HG03159 (cell line): ENCODE measurements around the gene NCK2.

ENCODE experiments used
- ATAC-seq: cut with Tn5 transposase; IDR thresholded peaks from one replicate; pipeline ENCODE4 v1.9.1; 2021; ENCODE audit warnings: mild to moderate bottlenecking, moderate library complexity; ENCODE audit not compliant: unreplicated experiment

NCK2 gene

DNA sequence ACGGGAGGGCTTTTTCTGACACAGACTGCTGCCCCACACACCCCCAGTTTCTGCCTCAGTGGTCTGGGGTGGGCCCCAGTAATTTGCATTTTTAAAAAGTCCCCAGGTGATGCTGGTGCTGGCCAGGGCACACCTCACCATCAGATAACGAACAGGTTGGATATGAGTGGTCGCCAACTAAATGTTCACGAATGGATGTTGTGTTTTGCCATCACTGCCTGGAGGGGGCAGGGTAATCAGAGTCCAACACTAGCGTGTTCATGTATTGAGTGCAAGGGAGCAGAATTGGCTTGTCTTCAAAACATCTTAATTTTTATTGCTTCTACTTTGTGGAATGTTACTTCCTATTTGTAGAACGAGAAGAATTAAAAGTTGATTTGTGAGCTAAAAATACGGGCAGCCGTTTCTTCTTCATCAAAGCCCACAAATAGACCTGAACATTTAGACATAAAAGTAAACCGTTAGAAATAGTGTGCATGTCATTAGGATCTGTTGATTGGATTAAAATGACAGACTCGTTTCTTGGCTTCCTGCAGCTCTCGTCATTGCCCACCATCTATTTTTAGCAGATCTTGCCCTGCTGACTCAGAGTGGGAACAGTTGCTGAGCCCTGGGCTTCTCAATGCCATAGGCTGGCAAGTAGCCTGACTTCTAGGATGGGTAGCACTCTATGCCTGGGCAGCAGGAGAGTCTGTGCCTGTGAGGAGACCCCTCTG lies 45.2 kb downstream of the NCK2 start:
- peak; percentile 60 for ATAC-seq

DNA sequence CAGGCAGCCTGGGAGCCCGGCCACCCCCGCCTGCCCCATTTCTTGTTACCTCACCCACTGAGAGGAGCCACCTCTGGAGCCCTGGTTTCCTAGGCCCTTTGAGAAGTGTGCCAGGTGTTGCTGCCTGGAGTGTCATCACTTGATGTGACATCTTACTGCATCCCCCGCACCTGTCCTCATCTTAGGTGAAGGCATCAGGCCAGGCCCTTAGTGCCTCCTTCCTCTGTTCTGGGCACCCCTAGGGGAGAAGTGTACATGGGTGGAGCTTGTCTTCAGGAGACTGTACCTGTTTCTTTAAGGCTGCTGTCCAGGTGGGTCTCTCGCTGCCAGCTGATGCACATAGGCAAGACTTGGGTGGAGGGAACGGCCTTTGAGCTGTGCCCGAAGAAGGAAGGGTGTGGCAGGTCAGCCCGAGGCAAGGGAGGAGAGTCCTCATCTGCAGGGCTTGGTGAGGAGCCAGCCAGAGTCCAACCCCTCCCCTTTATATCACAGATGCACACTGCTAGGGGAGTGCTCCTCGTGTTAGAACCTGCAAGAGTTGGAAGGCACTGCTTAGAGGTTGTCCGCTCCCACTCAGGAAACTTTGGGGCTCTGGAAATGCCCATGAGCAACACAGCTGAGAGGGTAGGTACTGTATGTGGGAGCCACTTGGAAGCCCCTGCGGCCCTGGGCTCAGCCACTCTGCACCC lies 45.9 kb downstream of the NCK2 start:
- peak; percentile 20 for ATAC-seq

DNA sequence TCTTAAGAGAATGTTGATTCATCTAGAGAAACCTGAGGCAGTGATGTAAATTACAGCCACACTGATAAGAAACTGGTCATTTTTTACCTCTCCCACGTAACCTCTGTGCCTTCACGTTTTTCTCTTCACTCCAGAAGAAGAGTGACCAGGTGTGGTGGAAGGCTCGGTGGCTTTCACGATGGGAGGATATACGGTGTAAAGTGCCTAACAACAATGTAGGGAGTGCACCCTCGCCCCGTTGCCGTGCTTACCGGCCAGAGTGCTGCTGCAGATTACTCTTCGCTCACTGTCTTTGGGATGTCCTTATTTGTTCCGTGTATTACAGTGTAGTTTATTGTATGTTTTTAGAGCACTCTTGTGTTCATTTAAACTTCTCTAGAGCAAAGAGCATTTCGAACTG lies 46.5 kb downstream of the NCK2 start:
- no peak for ATAC-seq

DNA sequence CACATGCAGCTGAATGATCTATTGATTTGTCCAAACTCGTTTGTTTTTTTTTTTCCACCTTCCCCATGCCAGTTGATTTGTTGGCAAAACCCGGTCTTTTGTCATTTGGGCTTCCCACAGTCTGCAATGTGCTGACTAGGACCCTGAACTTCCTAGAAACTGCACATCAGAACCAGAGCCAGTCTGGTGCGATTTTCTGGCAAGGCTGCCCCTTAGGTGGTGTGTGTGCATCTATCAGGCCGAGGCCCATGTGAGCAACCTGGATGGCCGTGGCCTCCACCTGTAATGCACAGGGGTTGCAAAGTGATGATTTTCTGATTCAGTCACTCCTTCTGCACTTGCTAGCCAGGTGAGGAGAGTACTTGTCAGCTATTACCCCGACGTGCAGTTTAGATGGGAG lies 47.8 kb downstream of the NCK2 start:
- ATAC-seq = no peak

DNA sequence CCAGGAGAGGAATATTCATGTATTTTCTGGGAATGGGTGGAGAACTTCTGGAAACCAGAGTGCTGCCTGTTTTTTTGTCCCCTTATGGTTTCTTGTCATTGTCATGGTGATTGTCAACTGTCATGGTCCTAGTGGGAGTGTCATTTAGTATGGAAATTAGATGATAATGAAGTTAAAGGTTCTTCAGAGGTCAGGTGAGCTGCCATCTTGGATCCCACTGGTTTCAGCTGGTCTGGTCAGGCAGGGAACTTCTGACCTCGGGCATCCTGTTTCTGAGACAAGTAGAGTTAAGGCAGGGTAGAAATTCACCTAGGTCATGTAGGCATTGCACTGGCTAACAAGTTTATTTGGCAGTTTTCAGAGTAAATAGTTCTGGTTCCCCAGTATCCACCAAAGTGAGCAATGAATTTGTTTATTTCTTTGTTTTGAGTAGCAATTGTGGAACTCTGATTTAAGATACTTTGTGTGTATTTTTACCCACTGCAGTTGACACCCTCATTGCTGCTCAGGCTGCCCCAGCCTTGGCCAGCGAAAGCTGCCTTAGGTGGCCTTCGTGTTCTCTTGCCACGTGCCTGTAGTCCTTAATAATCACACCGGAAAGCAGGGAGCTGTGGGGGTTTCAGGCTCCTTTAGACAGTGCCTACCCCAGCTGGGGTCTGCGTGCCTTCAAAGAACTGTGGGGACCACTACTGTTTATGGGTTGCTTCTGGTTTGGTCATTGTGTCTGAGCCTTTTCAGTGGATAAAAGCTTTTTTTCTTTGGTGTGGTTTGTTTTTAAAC lies 48.7 kb downstream of the NCK2 start:
- ATAC-seq = no peak

- ATAC-seq = no peak
Measured at GRCh38 chr2:105794926-105795574, 50.3 kb downstream of the NCK2 start.

- ATAC-seq = no peak
Measured at GRCh38 chr2:105795575-105795934, 50.8 kb downstream of the NCK2 start.

- no peak for ATAC-seq
Measured at GRCh38 chr2:105796131-105796638, 51.5 kb downstream of the NCK2 start.

DNA sequence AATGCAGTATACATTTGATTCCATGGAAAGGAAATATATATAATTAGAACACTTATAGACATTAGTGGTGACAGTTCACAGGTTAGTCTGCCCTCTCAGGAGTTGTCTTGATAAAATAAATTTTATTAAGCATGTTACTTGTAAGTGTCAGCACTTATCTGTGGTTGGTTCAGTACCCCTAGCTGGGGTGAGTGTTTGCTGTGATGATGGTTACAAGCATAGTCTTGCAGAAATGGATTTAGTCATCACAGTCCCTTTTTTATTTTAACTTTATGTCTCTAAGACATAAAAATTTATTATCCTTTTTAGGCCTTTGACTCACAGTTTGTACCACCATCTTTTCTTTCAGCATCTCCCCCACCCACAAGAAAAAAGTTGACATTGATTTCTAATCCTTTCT lies 52.1 kb downstream of the NCK2 start:
- no peak for ATAC-seq

DNA sequence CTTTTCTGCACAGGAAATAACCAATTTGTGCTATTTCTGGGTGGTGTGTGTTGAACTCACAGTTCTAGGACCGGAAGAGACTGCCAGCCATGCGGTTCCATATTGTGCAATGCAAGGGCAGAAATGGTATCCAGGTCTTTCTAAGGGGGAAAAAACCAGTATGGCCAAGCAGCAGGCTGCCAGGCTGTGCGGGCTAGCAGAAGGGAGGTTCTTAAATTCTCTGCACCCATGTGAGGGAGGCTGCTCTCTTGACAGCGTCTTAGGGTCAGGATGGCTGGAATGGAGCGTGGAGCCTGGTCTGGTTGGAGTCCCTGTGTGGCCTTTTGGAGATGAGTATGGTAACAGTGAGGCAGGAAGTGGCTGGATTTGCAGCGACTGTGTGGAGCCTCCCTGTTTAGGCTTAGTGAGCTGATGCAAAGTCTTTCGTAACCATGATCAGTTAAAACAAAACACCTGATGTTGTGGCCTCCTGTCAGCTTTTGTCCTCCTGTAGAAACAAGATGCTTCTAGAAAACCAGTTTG lies 52.6 kb downstream of the NCK2 start:
- ATAC-seq = peak; percentile 40

- ATAC-seq = peak; percentile 16
Measured at GRCh38 chr2:105798595-105798994, 53.9 kb downstream of the NCK2 start.

DNA sequence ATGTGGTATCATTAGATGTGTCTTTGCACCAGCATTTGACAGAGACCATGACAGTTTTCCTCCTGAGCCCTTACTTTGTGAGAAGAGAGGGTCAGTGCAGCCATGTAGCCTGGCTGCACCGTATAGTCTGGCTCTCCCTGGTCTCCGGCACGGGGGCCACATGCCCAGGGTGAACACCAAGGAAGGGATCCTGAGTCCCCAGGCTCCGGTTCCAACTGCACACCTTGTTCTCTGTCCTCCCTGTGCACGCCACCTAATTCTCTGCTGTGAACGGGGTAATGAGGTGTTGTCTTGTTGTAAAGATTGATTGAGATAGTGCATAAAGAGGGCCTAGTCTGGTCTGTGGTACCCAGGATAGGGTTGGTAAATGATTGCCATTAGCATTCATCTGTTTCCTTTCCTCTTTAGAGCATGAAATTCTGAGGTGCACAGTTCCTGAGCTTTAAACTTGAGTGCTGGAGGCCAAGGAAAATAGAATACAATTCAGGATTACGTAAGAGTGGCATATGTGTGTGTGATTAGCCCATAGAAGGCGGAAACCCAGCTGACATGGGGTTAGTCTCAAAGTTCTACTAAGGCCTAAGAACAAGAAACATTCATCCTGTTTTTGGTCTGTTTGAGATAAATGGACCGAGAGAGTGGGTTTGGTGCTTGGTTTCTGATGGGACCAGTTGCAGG lies 55.5 kb downstream of the NCK2 start:
- ATAC-seq = no peak

DNA sequence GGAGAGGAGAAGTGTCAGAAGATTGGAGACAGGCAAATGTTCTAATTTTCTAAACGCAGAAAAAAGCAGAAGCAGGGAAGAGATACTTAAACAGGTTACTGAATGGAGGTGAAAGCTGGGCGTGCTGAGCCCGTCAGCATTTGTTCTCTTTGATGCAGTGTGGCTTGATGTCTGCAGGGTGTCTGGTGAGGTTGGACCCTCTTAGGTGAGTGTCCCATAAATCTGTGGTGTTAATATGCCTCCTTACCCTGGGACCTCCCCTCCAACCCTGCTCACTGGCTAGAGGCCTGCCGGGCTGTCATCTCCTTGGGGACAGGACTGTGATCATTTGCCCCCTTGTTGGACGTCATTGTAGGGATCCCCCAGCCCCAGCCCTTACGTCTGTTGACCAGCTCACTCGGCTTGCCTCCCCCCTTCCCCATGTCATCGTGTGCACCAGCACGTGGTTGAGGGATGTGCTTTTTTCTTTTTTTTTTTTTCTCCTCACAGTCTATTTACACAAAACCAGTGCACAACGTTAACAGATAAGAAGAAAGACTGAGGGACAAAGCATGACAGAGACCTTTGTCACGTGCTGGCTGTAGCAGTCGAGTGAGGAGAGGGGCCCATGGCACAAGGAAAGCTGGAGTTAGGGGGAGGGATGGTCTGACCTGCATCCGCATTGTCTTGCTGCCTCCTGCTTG lies 56.4 kb downstream of the NCK2 start:
- ATAC-seq = no peak

DNA sequence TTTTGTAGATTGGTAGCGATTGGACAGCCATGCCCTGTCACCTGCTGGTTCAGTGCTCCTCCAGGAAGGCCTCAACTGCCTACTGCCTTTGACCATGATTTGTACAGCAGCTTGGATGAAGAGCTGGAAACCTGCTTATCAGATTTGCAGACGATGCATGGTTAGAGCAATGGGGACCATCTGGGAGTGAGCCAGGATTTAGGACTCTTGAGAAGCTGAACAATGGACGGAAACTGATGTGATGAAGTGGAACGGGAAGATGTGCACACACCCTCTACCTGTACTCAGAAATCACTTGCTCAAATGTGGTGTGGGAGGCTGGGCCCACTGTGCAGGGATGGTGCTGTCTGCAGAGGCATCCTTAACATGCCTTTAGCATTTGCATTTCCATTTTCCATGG lies 57.2 kb downstream of the NCK2 start:
- ATAC-seq = no peak

GRCh38 chr2:105802587-105802986 lies 57.9 kb downstream of the NCK2 start:
- ATAC-seq = peak; percentile 55

- peak; percentile 33 for ATAC-seq
Measured at GRCh38 chr2:105803337-105803736, 58.6 kb downstream of the NCK2 start.

GRCh38 chr2:105803773-105804172 lies 59.1 kb downstream of the NCK2 start:
- no peak for ATAC-seq

DNA sequence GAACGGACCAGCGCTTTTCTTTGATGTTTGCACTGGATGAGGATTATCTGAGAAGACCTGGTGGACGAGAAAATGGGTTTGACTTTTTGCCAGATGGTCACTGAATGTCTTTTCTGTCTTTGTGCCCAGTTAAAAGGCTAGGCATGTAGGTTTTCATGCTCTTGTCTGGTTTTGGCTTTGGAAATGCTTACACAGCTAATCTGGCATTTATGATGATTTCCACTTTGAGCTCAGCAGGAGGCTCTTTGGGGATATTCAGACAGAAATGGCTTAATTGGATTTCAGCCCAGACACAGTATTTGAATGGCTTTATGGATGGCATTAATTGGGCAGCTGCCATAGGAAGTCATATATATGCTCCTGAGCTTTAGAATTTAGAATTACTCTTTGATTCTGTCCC lies 59.6 kb downstream of the NCK2 start:
- ATAC-seq = no peak

DNA sequence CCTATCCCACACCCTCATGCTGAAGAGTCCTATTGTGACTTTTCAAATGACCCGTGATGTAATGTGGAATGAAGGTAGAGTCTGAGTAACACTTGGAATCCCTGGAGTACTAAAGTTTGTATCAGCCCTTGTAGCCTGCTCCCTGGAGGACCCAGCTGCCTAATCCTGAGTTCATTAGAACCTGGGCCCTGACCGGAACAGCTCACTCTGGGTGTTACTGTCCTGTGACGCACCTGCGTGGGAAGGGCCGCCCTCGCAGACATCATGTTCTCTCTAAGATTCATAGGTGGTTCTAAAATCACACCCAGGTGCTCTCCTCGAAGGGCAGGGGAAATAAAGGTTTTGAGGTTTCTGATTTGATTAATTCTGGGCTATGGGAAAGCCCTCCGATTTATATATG lies 62.3 kb downstream of the NCK2 start:
- ATAC-seq = no peak
